ENCODE results near the gene FAM78A.
"Not testable (repeated sequence)": the region's sequence is repeated elsewhere in the genome, so short reads cannot be mapped to it uniquely, and the experiment has no call there.

Gene FAM78A

DNA sequence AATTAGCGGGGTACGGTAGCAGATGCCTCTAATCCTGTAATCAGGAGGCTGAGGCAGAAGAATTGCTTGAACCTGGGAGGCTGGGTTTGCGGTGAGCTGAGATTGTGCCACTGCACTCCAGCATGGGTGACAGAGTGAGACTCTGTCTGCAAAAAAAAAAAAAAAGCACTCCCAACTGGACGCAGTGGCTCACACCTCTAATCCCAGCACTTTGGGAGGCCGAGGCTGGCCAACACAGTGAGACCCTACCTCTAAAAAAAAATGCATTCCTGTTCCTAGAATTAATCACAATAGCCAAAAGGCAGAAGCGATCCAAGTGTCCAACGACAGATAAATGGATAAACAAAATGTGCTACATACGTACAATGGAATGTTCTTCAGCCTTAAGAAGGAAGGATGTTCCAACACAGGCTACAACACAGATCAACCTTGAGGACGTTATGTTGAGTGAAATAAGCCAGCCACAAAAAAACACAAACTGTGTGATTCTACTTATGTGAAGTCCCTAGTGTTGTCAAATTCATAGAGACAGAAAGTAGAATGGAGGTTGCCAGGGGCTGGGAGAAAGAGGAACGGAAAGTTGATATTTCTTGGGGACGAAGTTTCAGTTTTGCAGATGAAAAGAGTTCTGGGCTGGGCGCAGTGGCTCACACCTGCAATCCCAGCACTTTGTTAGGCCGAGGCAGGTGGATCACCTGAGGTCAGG, 13.8 kb downstream of the FAM78A start:
- DNase-seq, result no peak

DNA sequence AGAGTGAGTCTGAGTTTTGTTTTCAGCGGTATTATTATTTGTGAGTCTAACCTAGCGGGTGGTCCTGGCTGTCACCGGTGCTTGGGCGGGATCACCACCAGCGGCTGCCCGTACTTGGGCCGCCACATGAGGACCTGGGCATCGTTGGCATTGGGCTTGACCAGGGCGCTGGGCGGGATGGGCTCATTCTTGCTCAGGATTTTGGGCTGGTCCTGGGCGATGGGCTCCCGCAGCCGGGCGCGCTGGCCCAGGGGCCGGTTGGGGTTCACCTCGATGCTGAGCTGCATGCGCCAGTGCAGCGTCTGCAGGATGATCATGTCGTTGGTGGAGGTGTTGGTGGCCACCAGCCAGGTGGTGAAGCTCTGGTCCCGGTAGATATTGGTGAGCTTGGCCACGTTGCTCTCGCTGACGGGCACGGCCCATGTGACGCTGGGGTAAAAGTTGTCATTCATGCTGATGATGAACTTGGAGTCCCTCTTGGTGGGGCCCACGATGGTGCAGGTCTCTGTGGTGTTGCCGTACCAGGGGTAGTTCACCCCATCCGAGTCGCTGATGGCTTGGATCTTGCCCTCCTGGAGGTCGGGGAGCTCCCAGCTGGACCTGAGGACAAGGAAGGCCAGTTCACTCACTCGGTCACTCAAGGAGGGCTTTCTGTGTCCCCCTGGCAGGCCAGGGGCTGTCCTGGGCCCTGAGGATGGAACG, 15.4 kb downstream of the FAM78A start:
- DNase-seq, result no peak

DNA sequence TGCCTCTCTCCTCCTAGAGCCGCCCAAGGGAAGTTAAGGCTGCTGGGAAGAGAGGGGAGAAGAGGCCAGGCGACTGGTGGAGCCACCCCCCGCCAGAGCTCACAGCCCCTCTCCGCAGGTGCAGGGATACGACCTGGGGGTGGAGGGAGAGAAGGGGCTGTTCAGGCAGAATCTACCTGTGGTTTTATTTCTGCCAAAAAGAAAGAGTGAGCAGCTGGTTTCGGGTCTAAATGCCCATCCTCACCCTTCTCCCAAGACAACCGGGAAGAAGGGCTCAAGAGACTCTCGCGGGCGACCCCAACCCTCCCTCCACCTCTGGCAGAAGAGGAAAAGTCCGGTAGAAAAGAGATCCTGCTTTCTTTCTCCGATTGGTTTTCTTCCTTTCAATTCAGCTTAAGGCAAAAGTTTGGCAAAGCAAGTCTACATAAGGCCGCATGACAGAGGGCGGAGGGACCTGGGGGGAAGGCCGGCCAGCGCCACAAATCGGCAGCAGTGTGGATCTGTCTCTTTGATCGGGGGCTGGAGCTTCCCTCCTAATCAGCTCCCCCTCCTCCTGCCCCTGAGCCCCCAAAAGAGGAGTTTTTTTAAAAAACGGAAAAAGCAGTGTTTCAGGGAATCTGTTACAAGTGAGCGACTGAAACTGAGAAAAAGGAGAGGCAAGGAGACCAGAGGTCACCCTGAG, 16.3 kb downstream of the FAM78A start:
- no peak for DNase-seq

DNA sequence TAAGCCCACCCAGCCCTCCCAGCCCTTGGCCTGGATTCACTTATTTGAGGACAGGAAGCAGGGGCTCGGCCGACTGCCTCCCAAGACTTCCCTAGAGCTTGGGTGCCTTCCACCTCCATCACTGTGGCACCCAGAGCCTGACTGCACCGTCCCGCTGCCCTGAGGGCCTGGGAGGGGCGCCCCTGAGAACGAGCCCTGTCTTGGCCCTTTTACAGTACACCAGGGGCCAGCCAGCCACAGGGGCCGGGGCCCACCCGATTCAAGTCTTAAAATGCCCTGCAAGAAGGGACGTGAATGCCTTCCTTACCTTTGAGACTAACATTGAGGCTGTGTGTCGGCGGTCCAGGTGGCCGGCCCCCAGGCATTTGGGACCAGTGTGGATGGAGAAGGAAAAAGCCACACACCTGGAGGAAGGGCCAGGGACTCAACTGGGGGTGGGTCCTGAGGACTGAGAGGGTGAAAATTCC, 16.8 kb downstream of the FAM78A start:
- DNase-seq, result no peak

DNA sequence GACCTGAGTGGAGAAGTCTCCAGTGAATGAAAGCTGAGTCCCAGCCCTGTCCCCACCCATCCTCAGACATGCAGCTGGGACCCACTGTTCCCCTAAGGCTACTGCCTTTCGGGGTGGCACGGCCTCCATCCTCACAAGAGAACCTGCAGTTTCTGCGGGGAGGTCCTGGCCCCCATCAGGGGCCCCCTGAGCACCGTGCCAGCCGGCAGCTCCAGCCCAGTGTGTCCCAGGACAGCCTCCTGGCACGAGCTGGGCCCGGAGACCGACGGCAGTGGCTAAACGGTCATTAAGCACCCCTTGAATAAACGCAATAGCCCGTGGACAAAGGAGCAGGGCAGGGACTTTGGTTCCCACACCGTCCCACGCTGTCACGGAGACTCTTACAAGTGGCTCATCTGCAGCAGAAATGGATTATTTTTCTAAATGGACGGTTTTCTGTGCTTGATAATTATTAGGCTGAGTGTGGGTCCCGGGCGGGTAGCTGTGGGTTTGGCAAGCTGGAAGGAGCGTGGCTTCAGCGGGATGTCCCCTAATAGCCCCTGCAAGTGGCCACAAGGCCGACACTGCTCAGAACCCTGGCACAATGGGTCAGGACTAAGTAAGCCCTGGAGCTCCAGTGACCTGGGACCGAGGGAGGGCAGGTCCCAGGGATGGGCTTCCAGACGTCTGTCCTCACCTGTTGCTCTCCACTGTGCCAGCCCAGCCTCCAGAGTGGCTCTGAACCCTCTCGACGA, 17.4 kb downstream of the FAM78A start:
- DNase-seq, result no peak

DNA sequence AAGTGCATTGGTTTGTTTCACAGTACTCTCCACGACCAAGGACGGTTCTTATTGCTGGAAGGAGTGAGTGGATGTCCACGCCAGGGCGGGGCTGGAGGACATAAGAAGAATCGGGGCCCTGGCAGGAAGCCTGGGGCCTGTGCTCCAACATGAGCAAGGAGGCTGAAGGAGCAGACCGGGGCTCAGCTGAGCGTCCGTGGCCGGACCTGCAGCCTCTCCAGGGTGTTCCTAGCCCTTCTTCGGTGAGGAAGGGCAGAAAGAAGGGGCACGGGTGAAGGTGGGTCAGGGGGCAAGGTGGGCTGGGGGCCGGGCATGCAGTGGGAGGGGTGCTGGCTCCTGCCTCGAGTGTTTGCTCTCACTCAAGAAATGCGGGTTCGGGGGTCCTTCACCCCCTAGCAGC, 18.1 kb downstream of the FAM78A start:
- DNase-seq, result no peak

DNA sequence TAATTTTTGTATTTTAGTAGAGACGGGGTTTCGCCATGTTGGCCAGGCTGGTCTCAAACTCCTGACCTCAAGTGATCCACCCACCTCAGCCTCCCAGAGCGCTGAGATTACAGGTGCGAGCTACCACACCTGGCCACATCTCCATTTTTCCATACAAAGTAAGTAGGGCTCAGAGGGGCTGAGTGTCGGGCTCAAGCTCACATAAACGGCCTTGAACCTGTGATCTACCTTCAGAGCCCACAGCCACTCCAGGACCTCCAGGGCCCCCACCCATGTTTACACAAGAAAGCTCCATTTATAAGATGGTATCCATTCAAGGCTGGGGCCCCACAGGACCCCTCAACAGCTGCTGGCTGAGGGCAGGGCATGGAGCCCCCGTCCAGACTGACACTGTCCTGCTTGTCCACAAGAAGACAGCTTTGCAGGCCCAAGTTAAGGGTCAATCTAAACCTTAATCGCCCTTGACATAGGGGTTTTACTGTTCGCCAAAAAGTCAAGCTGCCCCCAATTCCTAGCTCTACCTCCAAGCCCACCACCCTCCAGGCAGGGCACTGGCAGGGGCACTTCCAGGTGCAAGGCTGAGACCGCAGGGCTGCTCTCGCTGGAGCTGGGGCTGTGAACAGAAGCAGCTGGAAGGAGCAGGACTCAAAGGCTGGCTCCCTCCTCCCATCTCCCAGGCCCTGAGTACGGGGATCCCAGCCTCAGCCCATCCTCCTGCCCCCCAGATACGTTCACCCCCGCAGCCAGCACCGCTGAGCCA, 18.9 kb downstream of the FAM78A start:
- DNase-seq, result no peak

DNA sequence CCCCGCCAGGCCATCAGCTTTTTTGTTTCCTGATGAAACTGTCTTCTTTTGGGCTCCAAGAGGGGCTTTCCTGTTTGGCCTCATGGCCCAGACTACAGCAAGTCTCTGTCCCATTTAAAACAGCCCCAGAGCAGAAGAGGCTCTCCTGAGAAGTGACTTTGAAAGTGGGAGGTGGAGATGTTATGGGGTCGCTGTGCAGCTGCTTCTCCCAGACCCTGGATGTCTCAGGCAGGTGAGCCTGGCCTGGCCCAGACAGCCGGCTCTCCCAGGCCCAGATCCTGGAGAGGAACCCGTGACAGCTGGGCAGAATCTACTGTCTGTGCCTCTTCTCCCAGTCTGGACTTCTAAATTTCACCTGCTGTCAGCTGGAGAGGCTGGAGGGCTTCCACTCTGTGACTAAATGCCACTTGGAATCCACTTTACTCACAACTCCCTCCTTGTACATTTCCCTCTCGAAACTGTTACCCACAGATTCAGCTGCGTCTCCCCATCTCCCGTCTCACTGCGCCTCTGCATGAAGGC, 20.6 kb downstream of the FAM78A start:
- no peak for DNase-seq

DNA sequence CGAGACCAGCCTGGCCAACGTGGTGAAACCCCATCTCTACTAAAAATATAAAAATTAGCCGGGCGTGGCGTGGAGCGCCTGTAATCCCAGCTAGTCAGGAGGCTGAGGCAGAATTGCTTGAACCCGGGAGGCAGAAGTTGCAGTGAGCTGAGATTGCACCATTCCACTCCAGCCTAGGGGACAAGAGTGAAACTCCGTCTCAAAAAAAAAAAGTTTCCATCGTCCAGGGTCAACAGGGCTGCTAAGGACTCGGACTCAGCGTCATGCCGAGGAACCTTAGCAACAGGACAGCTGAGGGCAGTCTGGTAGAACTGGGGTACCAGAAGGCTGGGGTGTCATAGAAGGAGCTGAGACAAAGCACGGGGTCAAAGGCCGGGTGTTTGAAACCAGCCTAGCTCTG, 21.7 kb downstream of the FAM78A start:
- DNase-seq, result no peak

DNA sequence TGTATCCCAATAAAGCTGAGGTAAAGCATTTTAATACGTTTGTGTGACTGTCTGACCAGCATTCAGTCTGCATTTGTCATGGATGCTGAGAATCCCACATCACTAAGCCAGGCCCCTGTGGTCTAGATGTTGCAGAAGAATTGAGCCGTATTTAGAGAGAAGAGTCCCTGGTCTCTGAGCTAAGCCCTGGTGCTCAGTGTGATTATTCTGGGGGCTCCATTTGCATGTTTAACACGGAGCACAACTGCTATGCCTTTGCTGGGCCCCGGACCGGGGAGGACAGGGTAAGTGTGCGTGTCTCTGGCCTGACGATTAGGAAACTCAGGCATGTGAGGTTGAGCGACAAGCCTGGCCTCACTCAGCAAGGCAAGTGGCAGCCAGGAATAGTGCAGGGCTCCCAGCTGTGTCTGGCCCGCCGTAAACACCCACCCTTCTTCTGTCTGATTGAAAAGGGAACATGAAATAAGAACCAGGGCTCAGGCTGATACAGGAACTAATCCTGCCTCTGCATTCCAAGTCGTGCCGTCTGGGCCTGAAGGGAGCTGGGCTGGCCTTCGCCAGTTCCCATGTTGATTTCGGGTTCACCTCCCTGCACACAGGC, 22.3 kb downstream of the FAM78A start:
- no peak for DNase-seq

DNA sequence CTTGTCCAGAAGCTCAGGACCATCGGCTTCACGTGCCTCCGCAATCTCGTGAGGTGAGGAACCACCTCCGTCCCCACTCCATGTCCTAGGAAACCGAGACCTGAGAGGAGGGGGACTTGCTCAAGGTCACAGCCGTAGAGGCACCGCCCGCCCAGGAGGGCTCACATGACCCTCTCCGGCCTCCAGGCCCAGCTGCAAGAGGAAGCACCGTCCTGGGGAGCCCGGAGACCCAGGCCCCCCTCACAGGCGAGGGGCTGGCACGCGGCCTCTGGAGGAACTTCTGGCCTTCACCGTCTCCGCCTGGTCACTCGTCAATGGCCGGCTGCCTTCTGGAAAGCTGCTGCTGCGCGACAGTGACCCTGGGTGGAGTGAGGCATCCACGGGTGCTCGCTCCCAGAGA, 24.2 kb downstream of the FAM78A start:
- no peak for DNase-seq

DNA sequence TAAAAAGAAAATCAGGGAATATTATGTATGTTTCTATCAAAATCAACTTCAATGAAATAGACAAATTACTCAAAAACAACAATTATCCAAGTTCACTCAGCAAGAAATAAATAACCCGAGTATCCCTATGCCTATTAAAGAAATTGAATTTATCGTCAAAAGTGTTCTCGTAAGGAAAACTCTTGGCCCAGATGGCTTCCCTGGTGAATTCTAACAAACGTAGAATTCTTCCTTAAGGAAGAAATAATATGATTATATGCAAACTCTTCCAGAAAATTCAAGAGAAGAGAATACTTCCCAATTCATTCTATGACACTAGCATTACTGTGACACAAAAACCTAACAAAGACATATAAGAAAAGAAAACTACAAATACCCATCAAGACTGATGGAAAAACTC, 29.7 kb downstream of the FAM78A start:
- no peak for DNase-seq

DNA sequence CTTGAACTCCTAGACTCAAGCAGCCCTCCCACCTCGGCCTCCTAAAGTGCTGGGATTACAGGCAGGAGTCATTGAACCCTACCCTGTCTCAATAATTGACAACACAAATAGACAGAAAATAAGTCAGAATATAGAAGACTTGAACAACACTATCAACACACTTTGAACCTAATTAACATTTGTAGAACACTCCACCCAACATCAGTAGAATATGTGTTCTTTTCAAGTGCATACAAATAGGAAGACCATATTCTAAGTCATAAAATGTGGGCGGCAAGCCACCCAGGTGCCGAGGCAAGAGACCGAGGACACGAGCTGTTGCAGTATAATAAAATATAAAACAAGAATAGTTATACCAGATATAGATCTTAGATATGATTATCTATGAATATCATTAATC, 32.0 kb downstream of the FAM78A start:
- DNase-seq, result not testable (repeated sequence)

DNA sequence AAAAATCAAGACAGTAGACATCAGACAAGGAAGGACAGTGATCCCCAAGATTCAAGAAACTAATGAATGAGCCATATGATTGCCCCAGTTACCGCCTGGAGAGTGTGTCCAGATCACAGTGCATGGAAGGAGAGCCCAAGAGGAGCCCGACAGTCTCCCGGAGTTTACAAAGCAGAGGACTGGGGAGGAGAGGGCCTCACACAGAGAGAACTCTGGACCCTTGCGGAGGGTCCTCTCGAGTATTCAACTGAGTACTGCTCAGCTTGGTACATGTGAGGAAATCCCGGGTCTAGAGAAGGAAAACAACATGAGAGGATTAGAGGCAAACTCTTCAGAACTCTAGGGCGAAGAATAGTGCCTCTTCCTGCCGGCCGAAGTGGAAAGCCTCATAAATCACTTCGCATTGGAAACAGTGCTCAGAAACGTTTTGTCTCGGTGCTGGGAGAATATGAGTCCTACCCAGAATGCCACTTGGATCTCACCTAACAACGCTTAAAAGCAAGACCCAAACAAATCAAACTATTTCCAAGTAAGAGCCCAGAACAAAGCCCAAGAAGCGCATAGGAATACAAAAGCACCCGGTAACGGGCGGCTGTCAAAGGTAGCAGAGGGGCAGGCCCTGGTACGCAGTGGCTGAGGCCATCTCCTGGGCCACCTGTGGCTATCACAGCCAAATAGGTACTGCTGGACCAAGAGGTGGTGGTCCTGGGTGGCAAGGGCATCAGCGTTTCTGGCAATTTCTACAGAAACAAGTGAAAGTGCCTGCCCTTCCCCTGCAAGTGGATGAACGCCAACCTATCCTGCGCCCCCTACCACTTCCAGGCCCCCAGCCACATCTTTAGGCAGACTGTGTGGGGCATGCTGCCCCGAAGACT, 36.0 kb downstream of the FAM78A start:
- no peak for DNase-seq

DNA sequence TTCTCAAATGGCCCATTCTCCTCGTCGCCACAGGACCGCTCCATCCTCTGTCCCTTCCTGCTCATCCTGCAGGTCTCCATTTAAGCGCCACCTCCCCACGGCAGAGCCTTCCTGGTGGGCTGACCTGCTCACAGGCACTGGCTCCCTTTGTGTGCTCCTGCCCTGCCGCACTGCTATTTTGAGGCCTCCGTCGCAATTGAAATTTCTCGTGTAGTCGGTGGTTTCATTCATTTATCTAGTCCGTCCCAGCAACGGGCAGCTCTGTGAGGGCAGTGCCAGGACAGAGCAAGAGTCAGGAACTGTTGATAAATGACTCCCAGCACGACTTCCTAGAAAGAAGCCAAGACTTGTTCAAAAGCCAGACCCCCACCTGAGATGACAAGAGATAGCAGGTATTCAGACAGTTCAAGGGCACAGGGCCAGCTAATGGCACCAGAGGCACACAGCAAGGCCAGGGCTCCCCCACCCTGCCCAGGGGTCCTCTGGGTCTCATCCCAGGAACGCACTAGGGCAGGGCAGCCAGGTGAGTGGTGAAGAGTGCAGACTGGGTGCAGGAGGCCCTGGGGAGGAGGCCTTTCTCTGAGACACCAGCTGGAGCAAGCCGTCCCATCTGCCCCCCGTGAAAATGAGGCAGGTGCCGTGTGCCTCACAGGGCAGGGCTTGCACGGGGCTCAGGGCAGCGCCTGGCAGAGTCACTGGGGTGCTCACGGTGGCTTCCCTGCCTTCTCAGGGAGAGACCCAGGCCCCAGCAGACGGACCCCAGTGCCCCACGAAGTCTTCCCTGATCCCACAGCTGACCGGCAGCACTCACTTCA, 36.9 kb downstream of the FAM78A start:
- DNase-seq, result no peak

DNA sequence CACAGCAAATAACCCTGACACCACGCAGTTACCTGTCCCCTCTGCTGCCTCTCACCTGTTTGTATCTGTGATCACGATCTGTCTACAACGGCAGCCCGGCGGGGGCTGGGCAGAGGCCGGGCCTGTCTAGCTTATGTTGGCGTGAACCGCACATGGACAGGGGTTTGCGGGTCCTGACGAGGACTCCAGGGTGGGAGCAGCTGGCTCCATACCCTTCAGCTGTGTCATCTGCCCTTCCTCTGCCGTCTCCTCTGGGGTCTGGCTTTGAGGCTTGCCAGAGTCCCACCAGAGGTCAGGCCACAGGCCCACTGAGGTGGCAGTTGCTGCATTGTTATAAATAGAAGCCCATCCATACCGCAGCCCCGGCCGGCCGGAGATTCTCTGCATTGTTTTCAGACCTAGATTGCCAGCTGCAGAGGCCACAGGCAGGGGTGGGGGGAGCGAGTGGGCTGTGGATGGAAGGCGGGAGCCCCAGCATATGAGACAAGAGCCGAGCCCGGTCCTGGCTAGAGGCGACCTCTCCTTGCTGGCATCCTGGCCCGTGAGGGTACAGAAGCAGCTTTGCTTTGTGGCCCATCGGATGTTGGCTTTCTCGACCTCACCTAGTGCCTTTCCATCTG, 37.8 kb downstream of the FAM78A start:
- DNase-seq, result no peak

DNA sequence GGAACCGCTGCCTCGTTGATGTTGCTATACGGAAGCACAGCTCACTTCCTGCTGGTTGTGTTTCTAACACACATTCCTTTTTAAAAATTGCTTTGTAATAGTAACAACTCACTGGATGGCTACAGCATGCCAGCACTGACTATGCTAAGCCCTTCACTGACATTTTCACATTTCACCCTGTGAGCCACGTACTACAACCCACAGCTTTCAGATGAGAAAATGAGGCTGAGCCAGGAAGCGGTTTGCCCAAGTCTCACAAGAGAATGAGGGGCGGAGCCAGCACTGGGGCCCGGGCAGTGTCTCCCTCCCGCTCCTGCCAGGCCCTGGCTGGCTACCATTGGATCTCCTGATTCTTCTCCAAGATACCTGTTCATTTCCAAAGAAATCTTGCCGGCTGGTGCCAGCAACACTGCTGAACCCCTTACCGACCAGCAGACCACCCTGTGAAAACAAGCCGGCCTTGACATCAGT, 38.3 kb downstream of the FAM78A start:
- DNase-seq, result peak; percentile 81

DNA sequence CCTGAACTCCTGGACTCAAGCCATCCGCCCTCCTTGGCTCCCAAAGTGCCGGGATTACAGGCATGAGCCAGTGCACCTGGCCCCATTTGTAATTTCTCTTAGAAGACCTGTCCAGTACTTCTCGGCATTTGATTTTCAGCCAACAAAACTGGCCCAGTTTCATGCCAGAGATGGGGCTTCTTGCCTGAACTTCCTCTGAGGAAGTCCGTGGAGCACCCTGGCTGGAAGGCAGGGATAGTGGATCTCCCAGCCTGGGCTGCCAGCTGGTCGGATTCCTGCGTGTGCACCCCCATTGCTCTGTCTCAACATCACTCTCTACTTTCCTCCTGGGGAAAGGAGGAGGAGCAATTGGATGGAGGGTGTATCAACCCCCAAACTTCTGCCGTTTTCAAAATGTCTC, 39.0 kb downstream of the FAM78A start:
- DNase-seq, result no peak

DNA sequence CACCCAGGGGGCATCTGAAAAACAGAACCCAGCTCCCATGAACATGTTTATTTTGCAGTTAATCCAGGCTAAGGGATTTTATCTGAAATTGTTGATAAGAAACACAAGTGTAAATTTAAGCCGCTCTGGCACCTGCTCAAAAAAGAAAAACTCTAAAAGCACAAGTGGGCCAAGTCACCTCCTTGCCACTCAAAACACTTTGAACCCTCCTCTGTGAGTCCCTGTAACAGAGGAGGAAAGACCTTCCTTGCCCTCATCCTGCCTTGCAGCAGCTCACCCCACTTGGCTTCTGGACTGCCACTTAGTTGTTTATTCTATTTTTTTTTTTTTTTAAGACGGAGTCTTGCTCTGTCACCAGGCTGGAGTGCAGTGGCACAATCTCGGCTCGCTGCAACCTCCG, 39.5 kb downstream of the FAM78A start:
- DNase-seq, result no peak

Measured in activated CD4-positive, CD25-positive, alpha-beta regulatory T cell treated with anti-CD3 and anti-CD28 coated beads, Interleukin-2, amount 50 U/mL, for 72 hours (primary cell).